GM10847 (cell line): Measurements from ENCODE around the gene THSD8.

Experiments
- POLR2A ChIP-seq: IDR thresholded peaks from 2 replicates; pipeline ENCODE4 v1.6.1; 2011; ENCODE audit not compliant: insufficient read length; ENCODE audit errors: extremely low read depth

Gene THSD8

GRCh38 chr19:12786141-12786870 is 15.6 kb upstream of the THSD8 start:
- no peak for TF ChIP-seq POLR2A

- no peak for TF ChIP-seq POLR2A
These were observed 14.9 kb upstream of the THSD8 start for GRCh38 chr19:12786952-12787351.

GRCh38 chr19:12787458-12787857 is 14.4 kb upstream of the THSD8 start:
- TF ChIP-seq POLR2A: no peak

DNA sequence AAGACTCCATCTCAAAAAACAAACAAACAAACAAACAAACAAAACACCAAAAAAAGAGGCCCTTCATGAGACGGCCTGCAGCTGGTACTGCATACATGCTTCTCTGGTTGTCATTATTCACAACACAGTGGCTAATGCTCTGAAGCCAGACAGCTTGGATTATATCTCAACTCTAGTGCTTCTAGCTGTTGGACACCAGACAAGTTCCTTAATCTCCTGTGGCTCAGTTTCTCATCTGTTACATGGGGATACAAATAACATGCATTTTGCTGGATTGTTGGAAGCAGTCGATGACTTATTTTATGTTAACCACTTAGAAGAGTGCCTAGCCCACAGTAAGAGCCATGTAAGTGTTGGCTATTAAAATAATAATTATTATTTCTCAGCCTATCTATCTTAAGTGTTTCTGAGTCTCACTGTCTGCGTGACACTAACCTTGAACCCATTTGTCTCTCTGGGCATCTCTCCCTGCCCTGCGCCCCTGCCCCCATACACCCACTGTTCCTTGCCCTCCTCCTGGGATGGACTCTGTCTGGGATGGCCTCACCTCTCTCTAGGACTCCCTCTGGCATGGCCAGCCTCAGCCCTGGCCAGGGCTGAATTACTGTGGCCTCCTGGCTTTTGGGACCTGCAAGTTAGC is 13.7 kb upstream of the THSD8 start:
- TF ChIP-seq POLR2A: no peak

GRCh38 chr19:12788682-12789097 is 13.2 kb upstream of the THSD8 start:
- TF ChIP-seq POLR2A: peak; percentile 33

DNA sequence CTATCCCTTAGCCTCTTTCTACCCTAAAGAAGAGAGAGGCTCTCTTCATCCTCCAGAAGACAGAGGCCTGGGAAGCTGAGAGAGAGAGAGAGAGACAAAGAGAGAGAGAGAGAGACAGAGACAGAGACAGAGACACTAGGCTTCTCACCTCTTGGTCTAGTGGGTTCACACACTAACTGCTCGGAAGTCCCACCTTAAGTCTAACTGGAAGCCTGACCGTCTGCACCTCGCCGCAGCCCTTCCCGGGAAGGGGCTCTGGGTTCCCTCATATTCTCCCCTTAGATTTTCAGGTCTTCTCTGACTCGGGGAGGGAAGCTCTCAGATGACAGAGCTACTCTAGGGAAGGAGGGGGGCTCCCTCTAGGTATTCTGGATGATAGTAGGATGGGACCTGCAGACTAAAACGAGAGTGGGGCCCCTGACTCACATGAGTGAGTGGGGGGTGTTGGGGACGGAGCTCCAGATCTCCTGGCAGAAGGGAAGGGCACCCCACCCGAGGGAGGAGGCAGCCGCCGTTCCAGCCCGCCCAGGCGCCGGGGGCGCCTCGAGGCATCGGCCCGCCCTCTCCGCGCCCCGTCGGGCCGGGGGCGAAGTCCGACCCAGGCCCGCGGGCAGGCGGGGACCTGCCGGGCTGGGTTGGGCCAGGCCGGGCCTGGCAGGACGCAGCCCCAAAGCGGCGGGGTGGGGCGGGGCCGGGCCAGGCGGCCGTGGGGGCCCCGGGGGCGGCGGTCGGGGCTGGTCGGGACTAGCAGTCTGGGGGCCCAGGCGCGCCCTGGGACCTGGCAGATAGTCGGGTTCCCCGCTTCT is 12.6 kb upstream of the THSD8 start:
- TF ChIP-seq POLR2A: peak; percentile 58

DNA sequence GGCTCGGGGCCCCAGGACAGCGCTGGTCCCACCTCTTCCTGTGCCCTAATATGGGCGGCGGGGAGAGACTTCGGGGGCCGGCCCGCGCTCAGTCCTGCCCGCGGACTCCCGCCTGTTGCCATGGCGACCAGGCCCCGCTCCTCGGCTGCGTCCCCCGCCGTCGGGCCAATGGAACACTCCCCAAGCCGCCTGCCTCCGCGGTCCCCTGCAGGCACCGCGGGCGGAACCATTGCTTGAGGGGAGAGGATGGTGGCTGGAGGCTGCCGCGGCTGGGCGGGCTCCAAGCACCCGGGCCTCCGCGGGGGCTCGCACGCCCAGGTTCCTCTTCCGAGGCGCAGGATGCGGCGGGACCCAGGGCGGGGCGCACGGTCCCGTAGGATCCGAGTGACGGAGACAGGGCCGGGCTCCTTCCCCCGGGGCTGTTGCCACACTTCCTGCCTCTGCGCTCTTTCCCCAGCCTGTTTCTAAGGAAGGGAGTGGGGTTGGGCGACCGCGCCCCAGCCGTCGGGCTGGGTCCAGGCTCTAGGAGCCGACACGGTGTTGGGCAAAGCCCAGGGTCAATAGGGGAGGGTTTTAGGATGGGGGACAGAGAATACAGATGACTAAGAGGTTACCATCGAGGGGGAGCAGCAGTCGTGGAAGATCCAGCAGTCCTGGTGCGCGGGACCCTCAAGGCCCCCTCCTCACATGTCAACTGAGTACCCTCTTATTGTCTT is 11.8 kb upstream of the THSD8 start:
- no peak for TF ChIP-seq POLR2A

DNA sequence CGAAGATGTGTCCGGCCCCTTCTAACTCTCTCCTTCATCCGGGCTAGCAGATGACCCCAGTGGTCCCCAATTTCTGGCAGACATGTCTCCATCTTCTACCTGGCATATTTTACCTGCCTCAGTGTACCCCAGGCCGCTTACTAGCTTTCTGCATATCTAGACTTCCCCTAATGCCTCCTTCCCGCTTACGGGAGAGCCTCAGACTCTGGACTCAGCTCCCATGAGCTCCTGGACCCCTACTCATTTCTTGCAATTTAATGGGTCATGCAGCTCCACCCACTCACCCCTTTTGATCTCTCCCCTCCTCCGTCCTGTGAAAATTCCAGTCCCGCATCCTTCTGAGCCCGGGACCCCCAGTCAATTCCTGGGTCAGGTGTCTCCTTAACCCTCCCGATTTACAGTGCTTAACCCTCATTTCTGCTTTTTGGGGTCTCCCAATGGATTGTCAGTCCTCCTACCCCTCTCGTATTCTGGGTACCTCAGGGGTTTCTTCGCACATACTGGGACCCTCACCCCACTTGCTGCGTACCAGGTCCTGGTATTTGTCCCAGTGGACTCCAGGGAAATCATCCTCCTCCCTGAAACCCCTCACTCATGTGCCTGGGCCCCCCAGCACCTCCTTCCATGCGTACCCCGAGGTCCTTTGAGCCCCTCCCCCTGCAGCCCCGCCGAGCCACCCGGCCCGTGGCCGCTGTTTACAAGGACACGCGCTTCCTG is 11.1 kb upstream of the THSD8 start:
- peak; percentile 2 for TF ChIP-seq POLR2A

DNA sequence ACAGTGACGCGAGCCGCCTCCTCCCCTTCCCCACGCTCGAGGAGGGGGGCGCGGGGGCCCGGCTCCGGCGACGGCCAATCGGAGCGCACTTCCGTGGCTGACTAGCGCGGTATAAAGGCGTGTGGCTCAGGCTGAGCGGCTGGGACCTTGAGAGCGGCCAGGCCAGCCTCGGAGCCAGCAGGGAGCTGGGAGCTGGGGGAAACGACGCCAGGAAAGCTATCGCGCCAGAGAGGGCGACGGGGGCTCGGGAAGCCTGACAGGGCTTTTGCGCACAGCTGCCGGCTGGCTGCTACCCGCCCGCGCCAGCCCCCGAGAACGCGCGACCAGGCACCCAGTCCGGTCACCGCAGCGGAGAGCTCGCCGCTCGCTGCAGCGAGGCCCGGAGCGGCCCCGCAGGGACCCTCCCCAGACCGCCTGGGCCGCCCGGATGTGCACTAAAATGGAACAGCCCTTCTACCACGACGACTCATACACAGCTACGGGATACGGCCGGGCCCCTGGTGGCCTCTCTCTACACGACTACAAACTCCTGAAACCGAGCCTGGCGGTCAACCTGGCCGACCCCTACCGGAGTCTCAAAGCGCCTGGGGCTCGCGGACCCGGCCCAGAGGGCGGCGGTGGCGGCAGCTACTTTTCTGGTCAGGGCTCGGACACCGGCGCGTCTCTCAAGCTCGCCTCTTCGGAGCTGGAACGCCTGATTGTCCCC is 10.4 kb upstream of the THSD8 start, which contains the start of gene JUNB:
JUNB (plus strand) TSS at position 142 of the 706 bp plus-strand sequence; CDS start at position 428, 286 bp downstream.
- peak; percentile 100 for TF ChIP-seq POLR2A

GRCh38 chr19:12792051-12792852 is 9.6 kb upstream of the THSD8 start:
- peak; percentile 64 for TF ChIP-seq POLR2A

- TF ChIP-seq POLR2A: no peak
These were observed 9.0 kb upstream of the THSD8 start for GRCh38 chr19:12792853-12793289.

GRCh38 chr19:12793290-12794195 is 8.3 kb upstream of the THSD8 start:
- TF ChIP-seq POLR2A: peak; percentile 68

DNA sequence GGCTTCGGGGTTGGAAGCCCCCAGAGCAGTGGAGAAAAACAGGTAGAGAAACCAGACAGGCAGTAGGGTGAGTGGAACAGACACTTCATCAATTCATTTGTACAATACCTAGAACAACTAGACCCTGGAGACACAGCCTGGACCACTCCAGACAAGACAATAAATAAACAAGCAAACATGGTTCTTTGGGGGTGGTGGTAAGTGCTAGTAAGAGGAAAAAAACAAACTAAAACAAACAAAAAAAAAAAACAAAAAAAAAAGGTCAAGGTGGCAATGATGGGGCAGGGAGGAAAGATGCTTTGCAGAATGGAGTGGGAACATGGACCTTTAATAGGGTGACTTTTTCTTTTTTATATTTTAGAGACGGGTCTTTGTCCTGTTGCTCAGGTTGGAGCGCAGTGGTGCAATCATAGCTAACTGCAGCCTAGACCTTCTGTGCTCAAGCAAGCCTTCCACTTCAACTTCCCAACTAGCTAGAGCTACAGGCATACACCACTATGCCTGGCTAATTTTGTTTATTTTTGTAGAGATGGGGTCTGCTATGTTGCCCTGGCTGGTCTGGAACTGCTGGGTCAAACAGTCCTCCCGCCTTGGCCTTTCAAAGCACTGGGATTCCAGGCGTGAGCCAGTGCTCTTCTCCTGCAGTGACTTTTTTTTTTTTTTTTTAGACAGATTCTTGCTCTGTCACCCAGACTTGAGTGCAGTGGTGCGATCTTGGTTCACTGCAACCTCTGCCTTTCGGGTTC is 7.5 kb upstream of the THSD8 start:
- no peak for TF ChIP-seq POLR2A
